ENCODE results near the gene TNS3. TPM values are rescaled to one million over a fixed set of nuclear protein-coding genes. Genes with fewer than 3 reads are reported as not detected.

Gene TNS3
- total RNA-seq, 1 experiment from 2014 or later: 9.5 TPM

DNA sequence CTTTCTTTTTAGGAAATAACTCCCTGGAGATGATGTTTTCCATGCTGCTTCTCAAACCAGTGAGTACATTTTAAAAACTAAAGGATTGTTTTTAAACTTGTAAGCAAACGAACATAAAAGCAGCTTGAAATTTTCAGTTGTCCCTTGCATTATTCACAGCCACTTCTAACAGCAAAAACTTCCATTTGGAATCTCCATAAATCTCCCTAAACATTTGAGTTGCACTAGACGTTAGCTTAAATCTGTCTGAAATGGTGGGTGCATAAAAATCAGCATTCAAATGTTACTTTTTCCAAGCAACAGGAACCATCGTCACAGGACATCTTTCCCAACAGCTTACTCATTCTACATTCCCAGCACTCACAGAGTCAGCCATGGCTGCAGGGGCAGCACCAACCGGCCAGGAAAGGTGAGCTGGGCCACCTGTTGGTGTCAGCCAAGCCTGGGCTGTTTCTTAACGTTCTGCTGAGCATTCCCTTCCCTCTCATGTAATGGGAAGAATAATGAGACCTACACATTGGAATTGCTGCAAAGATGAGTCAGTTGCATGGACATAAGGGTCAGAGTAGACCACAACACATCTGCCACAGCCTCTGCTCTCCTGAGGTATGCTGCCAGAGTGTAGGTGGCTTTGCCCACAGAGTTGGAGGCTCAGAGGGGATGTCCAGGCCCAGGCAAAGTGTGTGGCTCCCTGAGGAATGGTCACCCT, 163.2 kb downstream of the TNS3 start:
- Histone ChIP-seq H4K20me1 (ENCODE audit: control insufficient read depth, insufficient read depth, insufficient read length) (no peaks in the 10 kb centered on the region), H2BK12ac (ENCODE audit: insufficient read length, low read depth, low read length) (no peak overlapping the region), H4K91ac (ENCODE audit: insufficient read length, low read depth, low read length) (no peak overlapping the region), H3K79me2 (ENCODE audit: insufficient read depth, low read length) (no peaks in the 10 kb centered on the region), H2AFZ (ENCODE audit: low read length) (no peak overlapping the region), H3K18ac (ENCODE audit: insufficient read length, low read depth, low read length) (no peak overlapping the region), H3K23ac (ENCODE audit: insufficient read length, low read depth, low read length) (no peak overlapping the region), H3K14ac (ENCODE audit: insufficient read depth, low read length) (no peak overlapping the region), H2AK5ac (ENCODE audit: insufficient read length, low read length) (no peak overlapping the region), H3T11ph (ENCODE audit: low read length) (no peak overlapping the region), H3K27me3 (ENCODE audit: insufficient read depth, low read length) (no peaks in the 10 kb centered on the region), H3K27ac (ENCODE audit: insufficient read length, low read depth, low read length) (no peak overlapping the region), H4K8ac (replicated peaks; ENCODE audit: insufficient read length, low read depth, low read length) (no peak overlapping the region), H3K4me2 (ENCODE audit: insufficient read depth, insufficient read length, low read length) (no peak overlapping the region), H3K56ac (ENCODE audit: insufficient read length, low read depth, low read length) (no peak overlapping the region), H4K5ac (ENCODE audit: insufficient read length, low read depth, low read length) (no peak overlapping the region), H2BK120ac (ENCODE audit: low read depth, low read length, poor library complexity, severe bottlenecking) (no peak overlapping the region), H3K4me1 (ENCODE audit: insufficient read depth, low read length) (peaks cover 2% of the 10 kb centered on the region; the same call in 1 of the 2 replicates), H2BK20ac (ENCODE audit: low read depth, low read length, poor library complexity, severe bottlenecking) (no peak overlapping the region), H3K9me3 (ENCODE audit: control insufficient read depth, low read depth, low read length) (no peaks in the 10 kb centered on the region), H2BK15ac (ENCODE audit: low read depth, low read length) (no peak overlapping the region), H3K23me2 (ENCODE audit: insufficient read length, low read depth, low read length, poor library complexity, severe bottlenecking) (no peaks in the 10 kb centered on the region), H3K4ac (ENCODE audit: low read depth, low read length) (no peak overlapping the region), H2BK5ac (ENCODE audit: insufficient read length, low read length) (no peak overlapping the region), H3K9ac (ENCODE audit: extremely low read depth, insufficient read length, low read length) (no peak overlapping the region), H3K79me1 (ENCODE audit: insufficient read depth, low read depth, low read length, poor library complexity, severe bottlenecking) (no peaks in the 10 kb centered on the region)
- Mint-ChIP-seq H3K4me1 (peaks cover 10 to 11% of the 10 kb centered on the region in 2 experiments), H3K9me3 (no peaks in the 10 kb centered on the region), H3K27ac (no peak overlapping the region), H3K4me3 (no peak overlapping the region), H3K36me3 (ENCODE audit: insufficient read depth in 1 of 3, low read depth in 3 of 3) (peaks cover 5 to 21% (median 14%) of the 10 kb centered on the region in 3 experiments; a peak in 5 of 7 replicates), H3K27me3 (ENCODE audit: low read depth) (no peaks in the 10 kb centered on the region; the same call in 1 of the 2 replicates)
- no CpG with 5 or more reads among the region's 5 CpGs for WGBS (ENCODE audit: extremely low coverage, insufficient read length, low lambda C conversion rate)
- DNase-seq: no peak
- TF ChIP-seq, protein P1, sequence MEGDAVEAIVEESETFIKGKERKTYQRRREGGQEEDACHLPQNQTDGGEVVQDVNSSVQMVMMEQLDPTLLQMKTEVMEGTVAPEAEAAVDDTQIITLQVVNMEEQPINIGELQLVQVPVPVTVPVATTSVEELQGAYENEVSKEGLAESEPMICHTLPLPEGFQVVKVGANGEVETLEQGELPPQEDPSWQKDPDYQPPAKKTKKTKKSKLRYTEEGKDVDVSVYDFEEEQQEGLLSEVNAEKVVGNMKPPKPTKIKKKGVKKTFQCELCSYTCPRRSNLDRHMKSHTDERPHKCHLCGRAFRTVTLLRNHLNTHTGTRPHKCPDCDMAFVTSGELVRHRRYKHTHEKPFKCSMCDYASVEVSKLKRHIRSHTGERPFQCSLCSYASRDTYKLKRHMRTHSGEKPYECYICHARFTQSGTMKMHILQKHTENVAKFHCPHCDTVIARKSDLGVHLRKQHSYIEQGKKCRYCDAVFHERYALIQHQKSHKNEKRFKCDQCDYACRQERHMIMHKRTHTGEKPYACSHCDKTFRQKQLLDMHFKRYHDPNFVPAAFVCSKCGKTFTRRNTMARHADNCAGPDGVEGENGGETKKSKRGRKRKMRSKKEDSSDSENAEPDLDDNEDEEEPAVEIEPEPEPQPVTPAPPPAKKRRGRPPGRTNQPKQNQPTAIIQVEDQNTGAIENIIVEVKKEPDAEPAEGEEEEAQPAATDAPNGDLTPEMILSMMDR (conservative IDR thresholded peaks at IDR 0.05): no peak
